HepG2 (cell line): ENCODE data around the gene MYH7B. TPM values are rescaled to one million over a fixed set of nuclear protein-coding genes. Genes with fewer than 3 reads are reported as not detected.
A peak's percentile ranks its signal among the peaks of the same experiment; 100 is the strongest.

Experiments
- ATAC-seq: fragments of 200-7000 bp; cut with Tn5 transposase; 3 replicates; pipeline ENCODE4 v1.9.1; 2020; ENCODE audit warnings: mild to moderate bottlenecking, moderate library complexity
- BruUV-seq: library from RNA; stranded (reverse); fragments of 400-500 nt; replicated peaks from 2 replicates; lab custom pipeline; 2021; lab: Mats Ljungman, UMichigan
- CTCF ChIA-PET: fragments of 300-600 bp; formaldehyde crosslinking; extraction: SDS; loops from one replicate; lab custom pipeline; 2021; ENCODE audit warnings: low total read pairs, inconsistent platforms, low intra/inter-chr PET ratio; lab: Yijun Ruan, JAX
- POLR2A ChIA-PET: fragments of 350-600 bp; sonication (Branson Sonifier 250); formaldehyde crosslinking; loops from one replicate; lab custom pipeline; 2020; ENCODE audit warnings: antibody characterized with exemption, inconsistent platforms; lab: Yijun Ruan, JAX
- DNase-seq: peaks from one replicate; pipeline ENCODE4 v3.0.0-alpha.2; 2015; ENCODE audit warnings: low spot score
- FAIRE-seq: peaks from 3 replicates; lab custom pipeline; 2011; peaks lifted over from hg19 to GRCh38; lab: Jason Lieb, UNC
- H2AFZ ChIP-seq: one replicate; pipeline ENCODE4 v1.6.1; 2011; ENCODE audit warnings: low read length, inconsistent platforms
- H3K27ac ChIP-seq: fragments of 300-600 bp; 3 replicates; pipeline ENCODE4 v1.8.0; 2011; ENCODE audit warnings: mixed run types, mild to moderate bottlenecking, mixed read lengths, low read length, inconsistent platforms; ENCODE audit not compliant: insufficient read depth; ENCODE audit errors: extremely low read length
- H3K27me3 ChIP-seq, 2 experiments: fragments of 200-600 bp in 1 of 2; 2 replicates in 1 of 2; 3 replicates in 1 of 2; pipeline versions ENCODE4 v1.6.0 to v1.8.0; 2011; ENCODE audit warnings: low read length in 2 of 2, mild to moderate bottlenecking in 2 of 2, moderate library complexity in 2 of 2, inconsistent platforms in 1 of 2; ENCODE audit not compliant: insufficient read depth in 2 of 2, control insufficient read depth in 1 of 2
- H3K36me3 ChIP-seq, 2 experiments: fragments of 200-600 bp in 1 of 2; replicated peaks in 1 of 2; 2 replicates in 1 of 2; 3 replicates in 1 of 2; pipeline versions ENCODE4 v1.5.1 to v1.8.0; 2011; ENCODE audit warnings: low read length in 2 of 2, inconsistent platforms in 1 of 2; ENCODE audit not compliant: insufficient read depth in 2 of 2, control insufficient read depth in 1 of 2
- H3K4me1 ChIP-seq: 2 replicates; pipeline ENCODE4 v1.5.1; 2012; ENCODE audit warnings: low read length, inconsistent platforms; ENCODE audit not compliant: insufficient read depth
- H3K4me2 ChIP-seq: 2 replicates; pipeline ENCODE4 v1.6.0; 2011; ENCODE audit warnings: low read depth, low read length, inconsistent platforms
- H3K4me3 ChIP-seq, 3 experiments: fragments of 200-600 bp in 1 of 3; sonication (generic), shearing (Covaris generic) in 1 of 3; replicated peaks in 1 of 3; 2 replicates each; pipeline ENCODE4 v1.5.1; 2011 to 2016; ENCODE audit warnings: low read length in 3 of 3, inconsistent platforms in 2 of 3, low read depth in 2 of 3, mild to moderate bottlenecking in 2 of 3, control low read depth in 1 of 3, mixed read lengths in 1 of 3; ENCODE audit not compliant: insufficient read depth in 1 of 3
- H3K79me2 ChIP-seq: one replicate; pipeline ENCODE4 v1.6.1; 2011; ENCODE audit warnings: low read length, inconsistent platforms; ENCODE audit not compliant: insufficient read depth
- H3K9ac ChIP-seq: 2 replicates; pipeline ENCODE4 v1.6.0; 2011; ENCODE audit warnings: mild to moderate bottlenecking, low read depth, low read length, inconsistent platforms; ENCODE audit not compliant: insufficient read depth
- H3K9me3 ChIP-seq: 2 replicates; pipeline ENCODE4 v1.5.1; 2012; ENCODE audit warnings: mild to moderate bottlenecking, low read length
- H4K20me1 ChIP-seq: 2 replicates; pipeline ENCODE4 v1.6.0; 2011; ENCODE audit warnings: inconsistent platforms, mild to moderate bottlenecking, low read length, moderate library complexity; ENCODE audit not compliant: insufficient read depth
- ATF3 ChIP-seq: sonication (generic); formaldehyde crosslinking; IDR thresholded peaks from 2 replicates; pipeline ENCODE4 v1.4.0; 2020; ENCODE audit warnings: missing genetic modification reagents
- CAMTA2 ChIP-seq: sonication (generic); formaldehyde crosslinking; IDR thresholded peaks from 2 replicates; pipeline ENCODE4 v1.4.0; 2020; ENCODE audit warnings: mild to moderate bottlenecking, missing genetic modification reagents, borderline replicate concordance
- CBX5 ChIP-seq: sonication (generic); formaldehyde crosslinking; IDR thresholded peaks from 2 replicates; pipeline ENCODE4 v1.4.0; 2020; ENCODE audit warnings: missing genetic modification reagents, borderline replicate concordance
- CEBPG ChIP-seq: IDR thresholded peaks from 2 replicates; pipeline ENCODE4 v1.6.1; 2016
- CREB3 ChIP-seq: sonication (generic); formaldehyde crosslinking; IDR thresholded peaks from 2 replicates; pipeline ENCODE4 v1.5.0; 2020; ENCODE audit warnings: missing genetic modification reagents
- ELF1 ChIP-seq: sonication (generic); formaldehyde crosslinking; IDR thresholded peaks from 2 replicates; pipeline ENCODE4 v1.4.0; 2020; ENCODE audit warnings: missing genetic modification reagents
- FOSL2 ChIP-seq: sonication (generic); formaldehyde crosslinking; IDR thresholded peaks from 2 replicates; pipeline ENCODE4 v1.4.0; 2020; ENCODE audit warnings: missing genetic modification reagents
- HNRNPK ChIP-seq: fragments of 200-400 bp; formaldehyde crosslinking; IDR thresholded peaks from 2 replicates; pipeline ENCODE4 v1.6.1; 2018; ENCODE audit warnings: low read length, low read depth, moderate library complexity, mild to moderate bottlenecking; ENCODE audit not compliant: poor library complexity, severe bottlenecking
- KLF6 ChIP-seq: IDR thresholded peaks from 2 replicates; pipeline ENCODE4 v1.8.0; 2016; ENCODE audit warnings: missing biosample characterization, missing genetic modification reagents
- MATR3 ChIP-seq: sonication (generic); formaldehyde crosslinking; IDR thresholded peaks from 2 replicates; pipeline ENCODE4 v1.4.0; 2020; ENCODE audit warnings: missing genetic modification reagents
- NCOR1 ChIP-seq: fragments of 200-600 bp; sonication (generic); IDR thresholded peaks from 2 replicates; pipeline ENCODE4 v1.7.0; 2017; ENCODE audit warnings: antibody characterized with exemption, low read length, borderline replicate concordance
- NR0B2 ChIP-seq: sonication (generic); formaldehyde crosslinking; IDR thresholded peaks from 2 replicates; pipeline ENCODE4 v1.4.0; 2020; ENCODE audit warnings: mild to moderate bottlenecking, missing genetic modification reagents
- PHF5A ChIP-seq: IDR thresholded peaks from one replicate; pipeline ENCODE4 v1.6.1; 2018; ENCODE audit warnings: low read depth, missing genetic modification reagents; ENCODE audit not compliant: unreplicated experiment
- RBFOX2 ChIP-seq: fragments of 200-400 bp; formaldehyde crosslinking; IDR thresholded peaks from 2 replicates; pipeline ENCODE4 v1.6.1; 2017; ENCODE audit warnings: low read depth, mild to moderate bottlenecking, low read length
- RXRB ChIP-seq: IDR thresholded peaks from 2 replicates; pipeline ENCODE4 v1.6.1; 2016; ENCODE audit warnings: borderline replicate concordance, missing genetic modification reagents, missing compliant biosample characterization
- SP4 ChIP-seq: sonication (generic); formaldehyde crosslinking; IDR thresholded peaks from 2 replicates; pipeline ENCODE4 v1.8.1; 2023; ENCODE audit warnings: mild to moderate bottlenecking, missing genetic modification reagents
- SRSF4 ChIP-seq: fragments of 200-400 bp; formaldehyde crosslinking; IDR thresholded peaks from one replicate; pipeline ENCODE4 v1.6.1; 2018; ENCODE audit warnings: mild to moderate bottlenecking, low read depth, low read length, moderate library complexity; ENCODE audit not compliant: poor library complexity, severe bottlenecking
- TGIF2 ChIP-seq: IDR thresholded peaks from 2 replicates; pipeline ENCODE4 v1.6.1; 2016; ENCODE audit warnings: control low read depth, missing compliant biosample characterization
- ZFAT ChIP-seq: sonication (generic); formaldehyde crosslinking; conservative IDR thresholded peaks from 2 replicates; pipeline ENCODE4 v1.8.1; 2023; ENCODE audit warnings: missing genetic modification reagents, inconsistent platforms
- ZNF317 ChIP-seq: sonication (generic); formaldehyde crosslinking; IDR thresholded peaks from 2 replicates; pipeline ENCODE4 v1.5.0; 2020; ENCODE audit warnings: mild to moderate bottlenecking, missing genetic modification reagents
- ZNF513 ChIP-seq: sonication (generic); formaldehyde crosslinking; conservative IDR thresholded peaks from 2 replicates; pipeline ENCODE4 v1.5.0; 2020; ENCODE audit warnings: missing genetic modification reagents
- ZSCAN20 ChIP-seq: sonication (generic); formaldehyde crosslinking; IDR thresholded peaks from 2 replicates; pipeline ENCODE4 v1.4.0; 2020; ENCODE audit warnings: missing genetic modification reagents, mild to moderate bottlenecking, borderline replicate concordance
- WGBS: methylation state at CpG from one replicate; pipeline ENCODE4 v1.1.6; 2017; ENCODE audit warnings: low lambda C conversion rate; 5-methylcytosine and 5-hydroxymethylcytosine counted together
- in situ Hi-C: cut with HindIII; loops from 2 replicates; pipeline ENCODE4 v1.10.0; 2017; ENCODE audit warnings: low pct_unique_long_range_greater_than_20kb; ENCODE audit not compliant: extremely low pct_ligation_motif_present
- intact Hi-C: fragments of 100-400 bp; cut with micrococcal nuclease; formaldehyde crosslinking; loops from one replicate; pipeline ENCODE4 v1.10.0; 2022; ENCODE audit not compliant: unreplicated experiment
- polyA plus RNA-seq, 8 experiments: library from polyadenylated mRNA; depleted of rRNA in 3 of 8; stranded (reverse) in 7 of 8; unstranded in 1 of 8; fragments of >200 nt; fragmentation: Illumina TruSeq in 4 of 8; extraction: Trizol in 4 of 8; gene quantifications; 2 replicates each; pipeline versions ENCODE4 v1.2.1 to v1.2.3, GENCODE V29; 2011 to 2016; ENCODE audit warnings: low read depth in 4 of 8, missing spikeins in 1 of 8, mixed read lengths in 1 of 8; ENCODE audit not compliant: insufficient read depth in 1 of 8
- total RNA-seq, 5 experiments: library from RNA; depleted of rRNA; stranded (reverse); fragments of >200 nt; fragmentation: Illumina TruSeq; extraction: Trizol; gene quantifications; 2 replicates each; pipeline ENCODE4 v1.2.3, GENCODE V29; 2016; ENCODE audit warnings: low read depth in 1 of 5

The MYH7B gene
- total and polyA plus RNA-seq, 2 of the 13 experiments (the other 11 are each of a cell fraction or from before 2014, with no cell fraction given): 0.05 to 0.20 TPM

GRCh38 chr20:34922654-34923381, 32.9 kb upstream of the MYH7B start:
- Histone ChIP-seq H3K36me3 (peaks cover 16 to 75% of the 10 kb centered on the region in 2 experiments), H3K9ac (no peak overlapping the region), H3K4me1 (peaks cover 6% of the 10 kb centered on the region; the same call in 1 of the 2 replicates), H3K4me3 (no peak overlapping the region), H3K9me3 (no peaks in the 10 kb centered on the region; the same call in 1 of the 2 replicates), H2AFZ (no peak overlapping the region), H4K20me1 (no peaks in the 10 kb centered on the region), H3K4me2 (no peak overlapping the region), H3K79me2 (no peaks in the 10 kb centered on the region), H3K27me3 (no peaks in the 10 kb centered on the region), H3K27ac (no peak overlapping the region)
- BruUV-seq: no TSS peak
- intact Hi-C loops (no loop called here), in situ Hi-C loops (no loop called here)
- POLR2A ChIA-PET: interaction anchor here (1.3 kb wide), 1 partner anchor 33 kb away, joined by 6 read pairs; the partner anchor contains the start of genes GSS and MYH7B
- ATAC-seq: peak; percentile 43; the same call in 2 of the 3 replicates
- FAIRE-seq: no peak
- CTCF ChIA-PET: no interaction called here
- 83% methylated on average over 5 of the region's 5 CpGs for WGBS
- DNase-seq: peak; percentile 73
- TF ChIP-seq ATF3 (CRISPR knock-in tag): no peak
- no peak for TF ChIP-seq KLF6 (CRISPR knock-in tag)
- no peak for TF ChIP-seq ZNF317
- TF ChIP-seq ELF1 (CRISPR knock-in tag): no peak
- no peak for TF ChIP-seq NCOR1
- TF ChIP-seq FOSL2 (CRISPR knock-in tag): peak; percentile 91
- TF ChIP-seq SRSF4: no peak
- no peak for TF ChIP-seq CREB3 (CRISPR knock-in tag)
- TF ChIP-seq ZFAT: no peak
- no peak for TF ChIP-seq RXRB (CRISPR knock-in tag)
- TF ChIP-seq CAMTA2 (CRISPR knock-in tag): no peak
- TF ChIP-seq HNRNPK: no peak
- TF ChIP-seq RBFOX2: no peak
- TF ChIP-seq MATR3 (CRISPR knock-in tag): no peak
- no peak for TF ChIP-seq NR0B2
- peak; percentile 81 for TF ChIP-seq CEBPG (CRISPR knock-in tag)
- TF ChIP-seq CBX5: no peak
- TF ChIP-seq PHF5A (CRISPR knock-in tag): no peak
- no peak for TF ChIP-seq ZSCAN20 (CRISPR knock-in tag)
- TF ChIP-seq ZNF513: no peak
- no peak for TF ChIP-seq SP4
- TF ChIP-seq TGIF2: no peak
